ENCODE measurements around the gene LCT.

DNA sequence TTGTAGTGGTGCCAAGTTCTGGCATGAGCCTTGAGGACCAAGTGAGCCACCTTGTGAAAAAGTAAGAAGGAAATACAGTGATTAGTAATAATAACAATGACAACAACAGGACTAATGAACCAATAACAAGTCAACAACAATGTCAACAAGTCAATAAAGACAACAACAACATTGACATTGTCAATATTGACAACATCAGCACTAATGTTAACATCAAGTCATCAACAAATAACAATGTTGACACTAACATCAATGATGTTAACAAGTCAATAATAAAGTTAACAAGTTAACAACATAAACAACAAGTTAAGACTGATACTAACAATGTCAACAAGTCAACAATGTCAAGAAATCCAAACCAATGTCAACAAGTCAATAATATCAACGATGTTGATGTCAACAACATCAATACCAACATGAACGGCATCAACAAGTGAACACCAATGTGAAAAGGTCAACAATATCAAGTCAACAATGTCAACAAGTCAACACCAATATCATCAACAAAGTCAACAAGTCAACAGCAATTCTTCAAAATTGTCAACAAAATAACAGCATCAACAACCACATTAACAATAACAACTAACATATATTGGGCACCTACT lies 24.0 kb downstream of the LCT start:
- TF ChIP-seq, protein P1, sequence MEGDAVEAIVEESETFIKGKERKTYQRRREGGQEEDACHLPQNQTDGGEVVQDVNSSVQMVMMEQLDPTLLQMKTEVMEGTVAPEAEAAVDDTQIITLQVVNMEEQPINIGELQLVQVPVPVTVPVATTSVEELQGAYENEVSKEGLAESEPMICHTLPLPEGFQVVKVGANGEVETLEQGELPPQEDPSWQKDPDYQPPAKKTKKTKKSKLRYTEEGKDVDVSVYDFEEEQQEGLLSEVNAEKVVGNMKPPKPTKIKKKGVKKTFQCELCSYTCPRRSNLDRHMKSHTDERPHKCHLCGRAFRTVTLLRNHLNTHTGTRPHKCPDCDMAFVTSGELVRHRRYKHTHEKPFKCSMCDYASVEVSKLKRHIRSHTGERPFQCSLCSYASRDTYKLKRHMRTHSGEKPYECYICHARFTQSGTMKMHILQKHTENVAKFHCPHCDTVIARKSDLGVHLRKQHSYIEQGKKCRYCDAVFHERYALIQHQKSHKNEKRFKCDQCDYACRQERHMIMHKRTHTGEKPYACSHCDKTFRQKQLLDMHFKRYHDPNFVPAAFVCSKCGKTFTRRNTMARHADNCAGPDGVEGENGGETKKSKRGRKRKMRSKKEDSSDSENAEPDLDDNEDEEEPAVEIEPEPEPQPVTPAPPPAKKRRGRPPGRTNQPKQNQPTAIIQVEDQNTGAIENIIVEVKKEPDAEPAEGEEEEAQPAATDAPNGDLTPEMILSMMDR (conservative IDR thresholded peaks at IDR 0.05; ENCODE audit: low read depth, low read length), result no peak
- TF ChIP-seq SMC3 (IDR thresholded peaks at IDR 0.05; ENCODE audit: low read depth, low read length), result no peak
- TF ChIP-seq POLR2A (IDR thresholded peaks at IDR 0.05; ENCODE audit: low read depth, low read length), result no peak
- no peak for TF ChIP-seq MXI1 (IDR thresholded peaks at IDR 0.05; ENCODE audit: borderline replicate concordance, low read depth, low read length)
- TF ChIP-seq BHLHE40 (IDR thresholded peaks at IDR 0.05; ENCODE audit: low read depth, low read length), result no peak
- TF ChIP-seq RFX5 (IDR thresholded peaks at IDR 0.05; ENCODE audit: low read depth, low read length), result no peak

Data from IMR-90 (cell line).